Activated T-cell treated with anti-CD3 and anti-CD28 coated beads for 24 hours (primary cell): ENCODE data around the gene ZBTB3.
A peak's percentile ranks its signal among the peaks of the same experiment; 100 is the strongest.
"Not testable (repeated sequence)": the region's sequence is repeated elsewhere in the genome, so short reads cannot be mapped to it uniquely, and the experiment has no call there.

Experiments used
- DNase-seq: peaks from one replicate; pipeline ENCODE4 v3.0.0-alpha.2; 2020; ENCODE audit warnings: low read depth

The ZBTB3 gene

GRCh38 chr11:62716206-62716605 is 37.8 kb downstream of the ZBTB3 start:
- no peak for DNase-seq

DNA sequence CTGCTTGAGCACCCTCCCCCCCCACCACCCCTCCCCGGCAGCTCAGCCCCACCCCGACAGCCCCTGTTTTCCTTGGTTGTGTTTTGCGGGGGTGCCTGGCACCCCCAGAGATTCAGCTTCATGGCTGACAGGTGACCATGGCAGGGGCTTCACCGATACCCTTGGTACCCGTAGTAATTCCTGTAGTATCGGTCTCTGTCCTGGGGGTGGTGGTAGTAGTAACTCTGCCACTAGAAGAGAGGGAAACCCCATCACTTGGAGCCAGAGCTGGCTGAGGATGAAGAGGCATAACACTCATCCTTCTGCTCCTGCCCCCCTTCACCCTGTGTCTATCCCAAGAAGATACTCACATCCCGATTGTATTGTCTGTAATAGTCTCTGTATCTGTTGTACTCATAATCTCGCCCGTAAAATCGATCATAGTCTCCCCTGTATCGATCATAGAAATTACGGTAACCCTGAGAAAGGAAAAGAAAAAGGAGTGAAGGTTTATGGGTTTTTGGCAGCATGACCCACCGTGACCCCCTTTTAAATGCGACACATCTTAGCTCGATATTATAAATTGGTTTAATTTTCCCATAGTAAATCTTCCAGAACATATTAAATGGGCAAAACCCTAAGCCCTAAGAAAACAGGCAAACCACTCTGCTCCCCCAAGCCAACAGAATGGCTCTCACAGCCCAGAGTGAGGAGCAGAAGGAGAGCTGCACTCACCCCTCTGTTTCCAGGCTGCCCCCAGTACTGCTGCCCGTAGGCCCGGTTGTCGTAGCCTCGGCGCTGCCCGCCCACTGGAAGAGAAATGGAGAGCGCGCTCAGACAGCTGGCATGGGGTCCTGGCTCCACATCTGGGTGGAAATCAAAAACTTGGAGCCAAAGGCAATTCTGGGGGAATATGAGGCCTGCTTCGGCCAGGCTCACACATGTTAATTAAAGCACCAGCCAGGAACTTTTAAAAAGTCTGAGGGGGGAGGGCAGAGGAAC is 38.5 kb downstream of the ZBTB3 start:
- DNase-seq: no peak

DNA sequence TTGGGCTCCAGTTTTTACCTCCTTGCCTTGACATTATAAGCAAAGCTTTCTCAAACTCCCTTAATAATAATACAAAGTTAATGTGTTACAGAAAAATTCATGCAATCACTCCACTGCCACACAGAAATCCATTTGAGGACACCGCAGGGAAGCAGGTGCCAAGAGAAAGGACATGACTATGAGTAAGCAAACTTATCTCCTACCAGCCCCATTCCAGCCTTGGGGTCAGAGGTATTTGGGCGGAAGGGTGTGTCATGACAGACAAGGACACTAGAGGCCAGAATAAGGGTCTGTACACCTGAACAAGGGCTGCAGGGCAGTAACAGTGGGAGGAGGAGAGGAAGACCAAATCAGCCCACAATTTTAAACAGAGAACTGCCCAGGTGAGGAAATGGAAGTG is 40.6 kb downstream of the ZBTB3 start:
- DNase-seq: no peak

- no peak for DNase-seq
These were observed 41.1 kb downstream of the ZBTB3 start for GRCh38 chr11:62712861-62713260.

DNA sequence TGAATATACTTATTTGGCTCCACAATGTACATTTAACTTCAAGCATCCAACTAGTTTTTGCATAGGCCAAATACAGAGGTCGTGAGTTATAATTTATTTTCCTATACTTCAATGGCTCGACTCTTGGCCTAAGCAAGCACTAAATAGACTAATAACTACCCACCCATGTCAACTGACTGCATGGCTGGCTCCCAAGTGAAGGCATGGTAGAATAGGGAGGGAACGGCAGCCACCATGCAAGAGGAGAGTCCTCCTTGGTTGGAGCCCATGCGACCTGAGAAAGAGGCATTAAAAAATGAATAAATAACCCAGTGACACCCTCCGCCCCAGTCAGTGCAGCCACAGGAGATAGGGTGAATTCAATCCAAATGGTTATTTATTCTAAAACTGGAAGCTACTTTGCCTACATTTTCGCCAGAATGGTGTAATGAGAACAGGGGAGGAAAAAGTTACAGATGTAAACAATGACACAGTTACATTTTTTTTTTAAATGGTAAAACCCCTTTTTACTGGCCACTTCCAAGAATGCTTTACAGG is 41.6 kb downstream of the ZBTB3 start:
- no peak for DNase-seq

- peak; percentile 8 for DNase-seq
These were observed 44.0 kb downstream of the ZBTB3 start for GRCh38 chr11:62710001-62710345.

- DNase-seq: peak; percentile 92
These were observed 44.5 kb downstream of the ZBTB3 start for GRCh38 chr11:62709247-62710000.

DNA sequence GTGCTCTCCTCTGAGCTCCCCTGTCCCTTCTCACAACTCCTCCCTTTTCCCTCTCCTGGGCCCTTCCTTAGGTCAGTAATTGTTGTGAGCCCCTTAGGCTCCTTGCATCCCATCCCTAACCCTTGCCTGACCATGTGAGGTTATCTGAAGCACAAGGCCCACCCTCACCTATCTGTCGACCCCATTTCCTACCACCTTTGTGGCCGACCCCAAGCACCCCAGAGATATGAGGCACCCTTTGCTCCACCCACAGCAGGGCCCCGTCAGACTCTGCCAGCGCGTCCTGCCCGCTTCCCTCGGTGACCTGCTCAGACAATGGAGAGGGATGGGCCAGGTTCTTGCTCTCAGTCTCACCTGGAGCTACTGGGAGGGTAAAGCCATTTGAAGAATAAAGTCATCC is 45.2 kb downstream of the ZBTB3 start:
- peak; percentile 21 for DNase-seq

GRCh38 chr11:62708392-62708791 is 45.6 kb downstream of the ZBTB3 start:
- DNase-seq: no peak

- no peak for DNase-seq
These were observed 46.6 kb downstream of the ZBTB3 start, which contains the start of the genes BSCL2 and GNG3 for GRCh38 chr11:62707277-62707861. TSS of gene BSCL2 (minus strand) at chr11:62707424. CDS start at chr11:62707195, 229 bp downstream. TSS of gene GNG3 (plus strand) at chr11:62707676. CDS start at chr11:62708296, 620 bp downstream.

GRCh38 chr11:62706850-62707247 is 47.1 kb downstream of the ZBTB3 start:
- no peak for DNase-seq

GRCh38 chr11:62705880-62706849 is 47.8 kb downstream of the ZBTB3 start:
- peak; percentile 92 for DNase-seq

- DNase-seq: no peak
These were observed 48.5 kb downstream of the ZBTB3 start for GRCh38 chr11:62705413-62705812.

GRCh38 chr11:62703921-62704320 is 50.0 kb downstream of the ZBTB3 start:
- DNase-seq: not testable (repeated sequence)

- DNase-seq: no peak
These were observed 51.7 kb downstream of the ZBTB3 start for GRCh38 chr11:62702246-62702645.
